Adrenal gland (tissue), 5 donors: ENCODE data around the gene TSSK6.

ENCODE experiments used
- CTCF ChIP-seq, 6 experiments: fragments of 450-650 bp in 4 of 6; fragments of 200-600 bp in 2 of 6; sonication (generic) in 1 of 6; IDR thresholded peaks; 1 replicate in 5 of 6; 2 replicates in 1 of 6; pipeline versions ENCODE4 v1.5.1 to v1.8.0; 2016 to 2021; ENCODE audit warnings: antibody characterized with exemption in 6 of 6, mild to moderate bottlenecking in 2 of 6, moderate library complexity in 1 of 6
- POLR2A ChIP-seq, 2 donors: fragments of 450-650 bp; IDR thresholded peaks; one replicate each; pipeline ENCODE4 v1.6.1; 2017; ENCODE audit warnings: antibody characterized with exemption in 2 of 2, mild to moderate bottlenecking in 2 of 2, moderate library complexity in 1 of 2
- donor health status: DM: no; HTN: no; CAD: no.

DNA sequence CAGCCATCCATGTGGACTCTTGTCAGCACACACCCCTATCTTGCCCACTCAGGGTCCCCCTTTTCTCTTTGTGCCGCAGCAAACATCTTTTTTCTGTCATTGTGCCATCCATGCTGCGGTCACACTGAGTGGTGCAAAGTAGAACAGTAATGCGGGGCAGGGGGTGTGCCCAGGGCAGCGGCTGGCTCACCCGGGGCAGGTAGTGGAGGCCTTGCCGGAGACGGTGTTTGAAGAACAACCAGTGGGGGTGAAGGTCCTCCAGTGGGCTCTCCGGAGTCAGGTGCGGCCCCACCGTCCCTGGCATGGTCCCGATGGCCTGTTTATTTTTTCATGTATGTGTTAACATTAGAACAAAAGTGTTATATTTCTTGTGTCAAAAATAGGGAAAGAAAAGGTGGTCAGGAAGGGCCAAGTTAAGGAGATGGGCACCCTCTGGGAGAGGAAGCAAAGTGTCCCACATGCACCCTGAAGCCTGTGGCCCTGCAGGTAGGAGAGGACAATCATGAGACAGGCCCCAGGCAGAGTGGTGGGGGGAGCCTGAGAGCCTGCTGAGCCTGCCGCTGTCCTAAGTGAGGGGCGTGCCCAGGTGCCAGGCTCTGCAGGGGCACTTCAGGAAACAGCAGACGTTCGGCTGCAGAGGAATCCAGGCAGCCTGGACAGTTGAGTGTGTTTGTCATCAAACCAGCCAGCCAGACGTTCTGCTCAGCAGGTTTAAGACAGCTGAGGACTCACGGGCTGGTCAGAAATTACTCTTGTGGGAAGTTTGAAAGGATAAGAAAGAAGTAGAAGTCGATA lies 12.3 kb downstream of the TSSK6 start:
- TF ChIP-seq CTCF (IDR thresholded peaks at IDR 0.05) (no peak), POLR2A (IDR thresholded peaks at IDR 0.05) (no peak)
